Upper lobe of right lung (tissue), 1 donor: ENCODE results near the gene RAI14. TPM values are rescaled to one million over a fixed set of nuclear protein-coding genes. Genes with fewer than 3 reads are reported as not detected.
A peak's percentile ranks its signal among the peaks of the same experiment; 100 is the strongest.

Experiments
- ATAC-seq: fragments of 200-7000 bp; cut with Tn5 transposase; one replicate; pipeline ENCODE4 v1.9.1; 2020; ENCODE audit warnings: mild to moderate bottlenecking, moderate library complexity
- DNase-seq: peaks from one replicate; pipeline ENCODE4 v3.0.0-alpha.2; 2020
- H3K27ac ChIP-seq: fragments of 200-600 bp; one replicate; pipeline ENCODE4 v1.8.0; 2022
- H3K27me3 ChIP-seq: fragments of 200-600 bp; one replicate; pipeline ENCODE4 v1.8.0; 2022; ENCODE audit warnings: mild to moderate bottlenecking
- H3K36me3 ChIP-seq: fragments of 200-600 bp; one replicate; pipeline ENCODE4 v1.8.0; 2022
- H3K4me1 ChIP-seq: fragments of 200-600 bp; one replicate; pipeline ENCODE4 v1.8.0; 2022
- H3K4me3 ChIP-seq: fragments of 200-600 bp; one replicate; pipeline ENCODE4 v1.8.0; 2022; ENCODE audit warnings: mild to moderate bottlenecking
- H3K9me3 ChIP-seq: fragments of 200-600 bp; one replicate; pipeline ENCODE4 v1.8.0; 2022
- intact Hi-C: fragments of 100-400 bp; cut with DNase I; formaldehyde crosslinking; loops from one replicate; pipeline ENCODE4 v1.11.0; 2022
- total RNA-seq: library from RNA; stranded (reverse); fragmentation: NEBNext Ultra II Directional; extraction: Animal tissue kit (Norgen Biotek cat#: 25700); gene quantifications from one replicate; pipeline ENCODE4 v1.2.1, GENCODE V29; 2021
- TF ChIP-seq, protein P1 (sequence below): fragments of 200-600 bp; IDR thresholded peaks from one replicate; pipeline ENCODE4 v1.8.0; 2022; ENCODE audit warnings: antibody characterized with exemption
- donor health status: DM: no; HTN: yes; CAD: no; lungs with severe emphysema.

RAI14 gene
- total RNA-seq, 1 donor from 2014 or later: 79.6 TPM

DNA sequence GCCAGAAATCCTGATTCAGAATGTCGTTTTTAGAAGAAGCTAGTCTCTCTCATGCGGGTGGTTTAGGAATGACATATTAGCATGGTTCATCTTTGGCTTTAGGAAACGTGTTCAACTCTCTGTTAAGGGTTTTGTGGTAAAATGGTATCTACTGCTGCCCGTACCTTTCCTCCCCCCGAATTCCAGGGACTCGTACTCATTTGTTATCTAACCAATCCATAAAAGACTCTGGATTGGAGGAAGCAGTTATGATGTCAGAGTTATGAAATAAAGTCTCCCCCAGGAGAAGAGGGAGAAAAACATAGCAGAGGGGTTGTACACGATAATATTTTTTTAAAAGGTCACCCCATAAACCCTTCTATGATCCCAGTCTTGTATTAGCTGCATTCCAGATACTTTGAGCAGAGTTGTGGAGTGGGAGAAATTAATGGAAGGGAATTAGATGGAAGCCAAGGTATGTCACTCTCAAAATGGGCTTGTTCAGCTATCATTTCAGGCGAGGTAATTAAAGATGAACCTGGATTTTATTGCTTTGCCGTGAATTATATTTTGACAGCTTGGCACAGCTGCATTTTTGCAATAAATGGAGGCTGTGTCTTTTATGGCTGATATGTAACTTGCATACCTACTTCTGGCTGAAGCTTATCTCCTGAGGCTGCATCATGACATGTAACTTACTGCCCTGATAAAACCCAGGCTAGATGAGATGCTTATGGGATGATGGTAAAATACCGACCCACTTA, 31.3 kb downstream of the RAI14 start:
- no peaks in the 10 kb centered on the region for H3K36me3 ChIP-seq
- H3K27me3 ChIP-seq: no peaks in the 10 kb centered on the region
- H3K27ac ChIP-seq: peak overlapping the region; percentile 67
- H3K4me3 ChIP-seq: no peak overlapping the region
- no peaks in the 10 kb centered on the region for H3K9me3 ChIP-seq
- TF ChIP-seq, protein P1, sequence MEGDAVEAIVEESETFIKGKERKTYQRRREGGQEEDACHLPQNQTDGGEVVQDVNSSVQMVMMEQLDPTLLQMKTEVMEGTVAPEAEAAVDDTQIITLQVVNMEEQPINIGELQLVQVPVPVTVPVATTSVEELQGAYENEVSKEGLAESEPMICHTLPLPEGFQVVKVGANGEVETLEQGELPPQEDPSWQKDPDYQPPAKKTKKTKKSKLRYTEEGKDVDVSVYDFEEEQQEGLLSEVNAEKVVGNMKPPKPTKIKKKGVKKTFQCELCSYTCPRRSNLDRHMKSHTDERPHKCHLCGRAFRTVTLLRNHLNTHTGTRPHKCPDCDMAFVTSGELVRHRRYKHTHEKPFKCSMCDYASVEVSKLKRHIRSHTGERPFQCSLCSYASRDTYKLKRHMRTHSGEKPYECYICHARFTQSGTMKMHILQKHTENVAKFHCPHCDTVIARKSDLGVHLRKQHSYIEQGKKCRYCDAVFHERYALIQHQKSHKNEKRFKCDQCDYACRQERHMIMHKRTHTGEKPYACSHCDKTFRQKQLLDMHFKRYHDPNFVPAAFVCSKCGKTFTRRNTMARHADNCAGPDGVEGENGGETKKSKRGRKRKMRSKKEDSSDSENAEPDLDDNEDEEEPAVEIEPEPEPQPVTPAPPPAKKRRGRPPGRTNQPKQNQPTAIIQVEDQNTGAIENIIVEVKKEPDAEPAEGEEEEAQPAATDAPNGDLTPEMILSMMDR: no peak
- peak; percentile 15 for ATAC-seq
- DNase-seq: no peak
- intact Hi-C loops: no loop called here
- peaks cover 13% of the 10 kb centered on the region for H3K4me1 ChIP-seq

- H3K27me3 ChIP-seq: no peaks in the 10 kb centered on the region
- TF ChIP-seq, protein P1: no peak
- H3K9me3 ChIP-seq: no peaks in the 10 kb centered on the region
- H3K4me1 ChIP-seq: peaks cover 13% of the 10 kb centered on the region
- intact Hi-C loops: no loop called here
- ATAC-seq (no peak), DNase-seq (no peak)
- H3K27ac ChIP-seq: peak overlapping the region; percentile 67
- H3K36me3 ChIP-seq: no peaks in the 10 kb centered on the region
- H3K4me3 ChIP-seq: no peak overlapping the region
These were observed 32.1 kb downstream of the RAI14 start for GRCh38 chr5:34688015-34688810.

- peaks cover 31% of the 10 kb centered on the region for H3K4me1 ChIP-seq
These were observed 34.2 kb downstream of the RAI14 start for GRCh38 chr5:34690301-34690700.

GRCh38 chr5:34690898-34691297, 34.8 kb downstream of the RAI14 start:
- Histone ChIP-seq H3K36me3 (no peaks in the 10 kb centered on the region), H3K27me3 (no peaks in the 10 kb centered on the region), H3K4me3 (no peak overlapping the region), H3K4me1 (peaks cover 32% of the 10 kb centered on the region), H3K27ac (no peak overlapping the region), H3K9me3 (no peaks in the 10 kb centered on the region)
- TF ChIP-seq, protein P1: no peak
- ATAC-seq (no peak), DNase-seq (no peak)
- intact Hi-C loops: no loop called here

More at GRCh38 chr5:34690301-34690700, 34.2 kb downstream of the RAI14 start:
- DNase-seq (no peak), ATAC-seq (no peak)
- Histone ChIP-seq H3K27ac (no peak overlapping the region), H3K9me3 (no peaks in the 10 kb centered on the region), H3K36me3 (no peaks in the 10 kb centered on the region), H3K4me3 (no peak overlapping the region), H3K27me3 (no peaks in the 10 kb centered on the region)
- TF ChIP-seq, protein P1: no peak
- intact Hi-C loops: no loop called here

- no peak for DNase-seq
- Histone ChIP-seq H3K4me3 (no peak overlapping the region), H3K27me3 (no peaks in the 10 kb centered on the region), H3K27ac (no peak overlapping the region), H3K4me1 (peaks cover 32% of the 10 kb centered on the region), H3K36me3 (no peaks in the 10 kb centered on the region), H3K9me3 (no peaks in the 10 kb centered on the region)
- intact Hi-C loops: no loop called here
- ATAC-seq: no peak
- TF ChIP-seq, protein P1: no peak
These were observed 35.2 kb downstream of the RAI14 start for GRCh38 chr5:34691326-34691725.
